Fibroblast of lung (primary cell): ENCODE results near the gene ADAM10. TPM values are rescaled to one million over a fixed set of nuclear protein-coding genes. Genes with fewer than 3 reads are reported as not detected.

Source experiments
- DNase-seq, 2 donors: peaks; one replicate each; pipeline versions ENCODE4 v3.0.0 to v3.0.0-alpha.2; 2010; ENCODE audit warnings: low read depth in 2 of 2
- H2AFZ ChIP-seq: 2 replicates; pipeline ENCODE4 v1.5.1; 2012; ENCODE audit warnings: low read length, control low read depth, inconsistent platforms
- H3K27ac ChIP-seq: 2 replicates; pipeline ENCODE4 v1.5.1; 2011; ENCODE audit warnings: low read length, control low read depth; ENCODE audit not compliant: insufficient read depth
- H3K27me3 ChIP-seq: 2 replicates; pipeline ENCODE4 v1.5.1; 2011; ENCODE audit warnings: mild to moderate bottlenecking, low read length; ENCODE audit not compliant: control insufficient read depth, insufficient read depth
- H3K36me3 ChIP-seq: 2 replicates; pipeline ENCODE4 v1.5.1; 2011; ENCODE audit warnings: low read length; ENCODE audit not compliant: control insufficient read depth, insufficient read depth
- H3K4me1 ChIP-seq: 2 replicates; pipeline ENCODE4 v1.5.1; 2011; ENCODE audit warnings: low read length; ENCODE audit not compliant: control insufficient read depth, insufficient read depth; ENCODE audit errors: extremely low read depth
- H3K4me2 ChIP-seq: 2 replicates; pipeline ENCODE4 v1.5.1; 2011; ENCODE audit warnings: low read length, control low read depth; ENCODE audit not compliant: insufficient read depth; ENCODE audit errors: extremely low read depth
- H3K4me3 ChIP-seq, 4 experiments: fragments of 200-600 bp in 1 of 4; sonication (generic) in 1 of 4; replicated peaks in 1 of 4; 2 replicates each; pipeline ENCODE4 v1.5.1; 2011 to 2016; ENCODE audit warnings: low read length in 4 of 4, low read depth in 3 of 4, mild to moderate bottlenecking in 3 of 4, control low read depth in 2 of 4, inconsistent platforms in 1 of 4, mixed read lengths in 1 of 4; ENCODE audit not compliant: insufficient read depth in 1 of 4; ENCODE audit errors: control extremely low read depth in 1 of 4
- H3K79me2 ChIP-seq: 2 replicates; pipeline ENCODE4 v1.5.1; 2012; ENCODE audit warnings: mild to moderate bottlenecking, low read length, inconsistent platforms; ENCODE audit not compliant: control insufficient read depth, insufficient read depth
- H3K9ac ChIP-seq: 2 replicates; pipeline ENCODE4 v1.5.1; 2011; ENCODE audit warnings: mild to moderate bottlenecking, low read length, control low read depth; ENCODE audit not compliant: insufficient read depth
- H3K9me3 ChIP-seq: 2 replicates; pipeline ENCODE4 v1.5.1; 2012; ENCODE audit warnings: low read depth, low read length; ENCODE audit not compliant: control insufficient read depth, insufficient read depth
- H4K20me1 ChIP-seq: 2 replicates; pipeline ENCODE4 v1.5.1; 2011; ENCODE audit warnings: low read length; ENCODE audit not compliant: control insufficient read depth, insufficient read depth; ENCODE audit errors: extremely low read depth
- EZH2 ChIP-seq: IDR thresholded peaks from 2 replicates; pipeline ENCODE4 v1.5.1; 2012; ENCODE audit warnings: low read length, control low read depth, mild to moderate bottlenecking; ENCODE audit errors: missing control alignments
- polyA plus RNA-seq, 2 donors: library from polyadenylated mRNA; depleted of rRNA in 1 of 2; stranded (reverse) in 1 of 2; unstranded in 1 of 2; fragments of >200 nt; gene quantifications; 2 replicates each; pipeline ENCODE4 v1.2.1, GENCODE V29; 2011 to 2012; ENCODE audit warnings: missing spikeins in 1 of 2
- total RNA-seq: library from RNA; depleted of rRNA; stranded (reverse); fragments of >200 nt; gene quantifications from 2 replicates; pipeline ENCODE4 v1.2.1, GENCODE V29; 2014
- TF ChIP-seq, protein P1 (sequence below), 2 donors: IDR thresholded peaks in 1 of 2; conservative IDR thresholded peaks in 1 of 2; 1 replicate in 1 of 2; 2 replicates in 1 of 2; pipeline ENCODE4 v1.5.1; 2011 to 2012; ENCODE audit warnings: low read length in 2 of 2, control low read depth in 1 of 2, inconsistent platforms in 1 of 2, low read depth in 1 of 2, mild to moderate bottlenecking in 1 of 2

The ADAM10 gene
- total and polyA plus RNA-seq, 2 donors (not counting 1 experiment from before 2014, with no cell fraction given): 224 to 318 TPM

DNA sequence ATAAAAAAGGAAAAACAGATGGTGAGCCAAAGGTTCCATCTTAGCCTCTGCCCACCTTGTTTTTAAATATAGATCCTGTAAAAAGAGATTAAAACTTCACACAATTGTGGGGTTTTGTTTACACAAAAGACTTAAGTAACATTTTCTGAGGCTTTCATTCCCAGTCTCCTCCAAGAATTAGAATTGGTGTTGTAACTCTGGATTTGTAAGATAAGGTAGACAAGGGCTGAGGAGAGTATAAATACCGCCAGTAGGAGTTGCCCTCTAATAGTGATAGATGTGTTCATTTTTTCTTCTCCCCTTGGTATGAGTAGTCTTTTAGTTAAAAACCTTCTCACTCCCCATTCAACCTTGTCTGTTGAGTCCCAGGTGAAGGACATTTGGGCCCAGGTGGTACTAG, 30.0 kb upstream of the ADAM10 start:
- Histone ChIP-seq H3K4me1 (peaks cover under 1% of the 10 kb centered on the region), H3K27ac (no peak overlapping the region), H2AFZ (no peak overlapping the region), H4K20me1 (peaks cover 3% of the 10 kb centered on the region), H3K4me2 (no peak overlapping the region), H3K79me2 (peaks cover 20% of the 10 kb centered on the region), H3K9me3 (no peaks in the 10 kb centered on the region), H3K4me3 (no peak overlapping the region), H3K9ac (no peak overlapping the region), H3K27me3 (no peaks in the 10 kb centered on the region), H3K36me3 (no peaks in the 10 kb centered on the region)
- DNase-seq: no peak
- TF ChIP-seq EZH2: no peak
- TF ChIP-seq, protein P1, sequence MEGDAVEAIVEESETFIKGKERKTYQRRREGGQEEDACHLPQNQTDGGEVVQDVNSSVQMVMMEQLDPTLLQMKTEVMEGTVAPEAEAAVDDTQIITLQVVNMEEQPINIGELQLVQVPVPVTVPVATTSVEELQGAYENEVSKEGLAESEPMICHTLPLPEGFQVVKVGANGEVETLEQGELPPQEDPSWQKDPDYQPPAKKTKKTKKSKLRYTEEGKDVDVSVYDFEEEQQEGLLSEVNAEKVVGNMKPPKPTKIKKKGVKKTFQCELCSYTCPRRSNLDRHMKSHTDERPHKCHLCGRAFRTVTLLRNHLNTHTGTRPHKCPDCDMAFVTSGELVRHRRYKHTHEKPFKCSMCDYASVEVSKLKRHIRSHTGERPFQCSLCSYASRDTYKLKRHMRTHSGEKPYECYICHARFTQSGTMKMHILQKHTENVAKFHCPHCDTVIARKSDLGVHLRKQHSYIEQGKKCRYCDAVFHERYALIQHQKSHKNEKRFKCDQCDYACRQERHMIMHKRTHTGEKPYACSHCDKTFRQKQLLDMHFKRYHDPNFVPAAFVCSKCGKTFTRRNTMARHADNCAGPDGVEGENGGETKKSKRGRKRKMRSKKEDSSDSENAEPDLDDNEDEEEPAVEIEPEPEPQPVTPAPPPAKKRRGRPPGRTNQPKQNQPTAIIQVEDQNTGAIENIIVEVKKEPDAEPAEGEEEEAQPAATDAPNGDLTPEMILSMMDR (conservative IDR thresholded peaks at IDR 0.05 in 1 of 2, IDR thresholded peaks at IDR 0.05 in 1 of 2; ENCODE audit: low read depth in 1 of 2, low read length in 2 of 2): no peak

DNA sequence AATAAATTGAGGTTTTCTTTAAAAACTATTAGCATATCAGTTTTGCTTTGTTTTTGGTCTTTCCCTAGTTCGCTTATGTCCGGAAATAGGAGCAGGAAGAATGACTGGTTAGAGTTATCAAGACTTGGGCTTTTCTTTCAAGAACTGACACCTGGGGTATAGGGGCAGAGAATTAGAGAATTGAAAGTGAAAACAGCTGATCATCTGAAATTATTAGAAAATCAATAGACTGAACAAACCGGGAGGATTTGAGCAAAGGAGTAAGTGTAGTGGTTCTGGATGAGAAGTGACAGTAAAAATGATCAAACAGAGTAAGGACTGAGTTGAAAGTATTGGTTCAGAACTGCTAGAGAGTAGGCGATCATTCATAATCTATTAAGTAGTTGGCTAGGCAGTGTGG, 27.6 kb upstream of the ADAM10 start:
- TF ChIP-seq EZH2: no peak
- TF ChIP-seq, protein P1 (conservative IDR thresholded peaks at IDR 0.05 in 1 of 2, IDR thresholded peaks at IDR 0.05 in 1 of 2; ENCODE audit: low read depth in 1 of 2, low read length in 2 of 2): no peak
- H3K27me3 ChIP-seq: no peaks in the 10 kb centered on the region
- no peak overlapping the region for H3K9ac ChIP-seq
- no peak for DNase-seq
- no peaks in the 10 kb centered on the region for H3K36me3 ChIP-seq
- H3K4me1 ChIP-seq: peaks cover 2% of the 10 kb centered on the region
- H3K4me2 ChIP-seq: no peak overlapping the region
- no peak overlapping the region for H3K4me3 ChIP-seq
- peaks cover 42% of the 10 kb centered on the region for H3K79me2 ChIP-seq
- H3K9me3 ChIP-seq: no peaks in the 10 kb centered on the region
- H2AFZ ChIP-seq: no peak overlapping the region
- H3K27ac ChIP-seq: no peak overlapping the region
- H4K20me1 ChIP-seq: peaks cover 3% of the 10 kb centered on the region

DNA sequence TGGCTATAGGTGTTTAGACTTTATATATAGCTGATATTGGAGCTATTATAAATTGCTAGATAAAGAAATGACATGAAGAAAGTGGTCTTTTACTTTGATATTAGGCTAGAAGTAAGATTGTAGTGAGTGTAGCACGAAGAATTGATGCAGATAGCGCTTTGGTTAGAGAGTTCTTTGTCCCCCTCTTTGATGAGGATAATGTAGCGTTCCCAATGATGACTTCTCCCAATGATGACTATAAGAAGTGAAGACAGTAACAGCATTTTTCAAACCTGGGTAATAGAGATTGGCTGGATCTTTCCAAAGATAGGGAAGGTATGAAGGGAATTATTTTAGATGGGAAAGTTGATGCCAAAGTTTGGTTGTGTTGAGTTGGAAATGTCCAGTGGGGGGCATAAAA, 25.9 kb upstream of the ADAM10 start:
- Histone ChIP-seq H3K4me3 (no peak overlapping the region), H2AFZ (no peak overlapping the region), H3K27ac (no peak overlapping the region), H3K9ac (no peak overlapping the region), H3K27me3 (no peaks in the 10 kb centered on the region), H3K4me2 (no peak overlapping the region), H4K20me1 (peaks cover 3% of the 10 kb centered on the region), H3K4me1 (peaks cover 2% of the 10 kb centered on the region), H3K79me2 (peaks cover 50% of the 10 kb centered on the region), H3K36me3 (no peaks in the 10 kb centered on the region), H3K9me3 (no peaks in the 10 kb centered on the region)
- DNase-seq: no peak
- TF ChIP-seq, protein P1 (conservative IDR thresholded peaks at IDR 0.05 in 1 of 2, IDR thresholded peaks at IDR 0.05 in 1 of 2; ENCODE audit: low read depth in 1 of 2, low read length in 2 of 2): no peak
- TF ChIP-seq EZH2: no peak
